Neuronal stem cell (in vitro differentiated cells): Measurements from ENCODE around the gene LDB3.

ENCODE experiments used
- DNase-seq: peaks from one replicate; pipeline ENCODE4 v3.0.0-alpha.2; 2013; ENCODE audit warnings: low spot score
- H2AFZ ChIP-seq: one replicate; pipeline ENCODE4 v1.6.1; 2013; ENCODE audit warnings: mild to moderate bottlenecking, low read length, inconsistent platforms
- H2AK5ac ChIP-seq: 2 replicates; pipeline ENCODE4 v1.6.1; 2013; ENCODE audit warnings: low read depth, mild to moderate bottlenecking, inconsistent platforms, low read length, moderate library complexity, mixed read lengths
- H2BK120ac ChIP-seq: 2 replicates; pipeline ENCODE4 v1.6.1; 2013; ENCODE audit warnings: low read depth, mild to moderate bottlenecking, inconsistent platforms, low read length, moderate library complexity, mixed read lengths
- H2BK12ac ChIP-seq: one replicate; pipeline ENCODE4 v1.6.1; 2013; ENCODE audit warnings: low read length, inconsistent platforms
- H2BK15ac ChIP-seq: 2 replicates; pipeline ENCODE4 v1.6.1; 2013; ENCODE audit warnings: mild to moderate bottlenecking, low read length, inconsistent platforms, mixed read lengths
- H2BK5ac ChIP-seq: one replicate; pipeline ENCODE4 v1.6.1; 2013; ENCODE audit warnings: inconsistent platforms, mild to moderate bottlenecking, low read length, moderate library complexity
- H3K14ac ChIP-seq: one replicate; pipeline ENCODE4 v1.6.1; 2013; ENCODE audit warnings: low read length, inconsistent platforms
- H3K18ac ChIP-seq: 2 replicates; pipeline ENCODE4 v1.6.1; 2013; ENCODE audit warnings: low read length, inconsistent platforms
- H3K23ac ChIP-seq: 2 replicates; pipeline ENCODE4 v1.6.1; 2013; ENCODE audit warnings: low read depth, mild to moderate bottlenecking, mixed read lengths, low read length, inconsistent platforms; ENCODE audit not compliant: poor library complexity
- H3K27ac ChIP-seq: replicated peaks from 3 replicates; pipeline ENCODE4 v1.5.1; 2013; ENCODE audit warnings: low read length, inconsistent platforms
- H3K27me3 ChIP-seq, 3 experiments: 2 replicates each; pipeline ENCODE4 v1.6.1; 2013; ENCODE audit warnings: low read length in 3 of 3, mild to moderate bottlenecking in 2 of 3, inconsistent platforms in 1 of 3, low read depth in 1 of 3, mixed read lengths in 1 of 3, moderate library complexity in 1 of 3; ENCODE audit not compliant: control insufficient read depth in 3 of 3, insufficient read depth in 3 of 3
- H3K36me3 ChIP-seq, 2 donors: replicated peaks in 1 of 2; 2 replicates each; pipeline ENCODE4 v1.6.1; 2013; ENCODE audit warnings: low read length in 2 of 2; ENCODE audit not compliant: control insufficient read depth in 2 of 2, insufficient read depth in 2 of 2
- H3K4ac ChIP-seq: 2 replicates; pipeline ENCODE4 v1.6.1; 2013; ENCODE audit warnings: inconsistent platforms, mild to moderate bottlenecking, low read length, moderate library complexity
- H3K4me1 ChIP-seq, 2 donors: 1 replicate in 1 of 2; 2 replicates in 1 of 2; pipeline ENCODE4 v1.6.1; 2013; ENCODE audit warnings: low read length in 2 of 2, low read depth in 1 of 2; ENCODE audit not compliant: control insufficient read depth in 2 of 2, insufficient read depth in 1 of 2
- H3K4me2 ChIP-seq: one replicate; pipeline ENCODE4 v1.6.1; 2013; ENCODE audit warnings: mild to moderate bottlenecking, low read length, inconsistent platforms; ENCODE audit not compliant: insufficient read depth, poor library complexity, severe bottlenecking
- H3K4me3 ChIP-seq, 2 donors: 2 replicates each; pipeline ENCODE4 v1.5.1; 2013; ENCODE audit warnings: low read length in 2 of 2, mild to moderate bottlenecking in 2 of 2, inconsistent platforms in 1 of 2, moderate library complexity in 1 of 2
- H3K79me1 ChIP-seq: one replicate; pipeline ENCODE4 v1.6.1; 2013; ENCODE audit warnings: low read depth, mild to moderate bottlenecking, inconsistent platforms, low read length, moderate library complexity
- H3K9ac ChIP-seq: one replicate; pipeline ENCODE4 v1.6.1; 2013; ENCODE audit warnings: mild to moderate bottlenecking, low read depth, low read length, inconsistent platforms; ENCODE audit not compliant: poor library complexity
- H3K9me3 ChIP-seq, 2 donors: replicated peaks in 1 of 2; 2 replicates each; pipeline versions ENCODE3 to v1.6.1; 2013; ENCODE audit warnings: low read length in 2 of 2, mild to moderate bottlenecking in 2 of 2, inconsistent platforms in 1 of 2, low read depth in 1 of 2, mixed read lengths in 1 of 2, moderate library complexity in 1 of 2; ENCODE audit not compliant: control insufficient read depth in 2 of 2, insufficient read depth in 1 of 2
- H4K8ac ChIP-seq: one replicate; pipeline ENCODE4 v1.6.1; 2013; ENCODE audit warnings: low read depth, mild to moderate bottlenecking, inconsistent platforms, low read length, moderate library complexity
- H4K91ac ChIP-seq: one replicate; pipeline ENCODE4 v1.6.1; 2013; ENCODE audit warnings: low read length, low read depth, mild to moderate bottlenecking, inconsistent platforms; ENCODE audit not compliant: poor library complexity
- WGBS, 2 donors: extraction: QIAGEN DNeasy Blood & Tissue Kit; methylation state at CpG; one replicate each; pipeline ENCODE4 v1.1.7; 2013; ENCODE audit warnings: missing lambda C conversion rate in 2 of 2, mixed read lengths in 1 of 2; ENCODE audit not compliant: insufficient read length in 2 of 2, insufficient replicate concordance in 1 of 2; ENCODE audit errors: extremely low coverage in 2 of 2; 5-methylcytosine and 5-hydroxymethylcytosine counted together

LDB3 gene

DNA sequence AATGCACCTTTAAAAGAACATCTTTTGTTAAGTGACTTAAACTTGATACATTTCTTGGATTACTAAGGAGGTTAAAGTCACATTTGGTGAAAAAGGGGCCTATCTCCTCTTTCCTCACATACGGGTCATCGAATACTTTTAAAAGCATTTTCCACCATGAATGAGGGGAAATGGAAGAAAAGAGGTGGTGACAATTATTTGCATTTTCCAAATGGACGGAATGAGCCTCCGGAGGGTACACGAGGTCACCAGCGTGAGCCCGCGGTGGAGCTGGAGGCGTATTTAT is 87.1 kb downstream of the LDB3 start:
- Histone ChIP-seq H2AK5ac (no peak overlapping the region), H3K4me2 (peak overlapping the region; percentile 78), H3K9ac (no peak overlapping the region), H3K4me3 (peak overlapping the region; percentile 58 to 93), H4K91ac (no peak overlapping the region), H2BK15ac (no peak overlapping the region), H4K8ac (no peak overlapping the region), H3K9me3 (peaks cover 0 to 20% of the 10 kb centered on the region in 2 donors), H2BK5ac (peak overlapping the region; percentile 46), H3K4me1 (peaks cover 2 to 8% of the 10 kb centered on the region in 2 donors), H3K4ac (no peak overlapping the region), H2AFZ (peak overlapping the region; percentile 90), H3K18ac (peak overlapping the region; percentile 99), H3K14ac (no peak overlapping the region), H3K79me1 (peaks cover 2% of the 10 kb centered on the region), H2BK120ac (no peak overlapping the region), H2BK12ac (no peak overlapping the region), H3K36me3 (peaks cover 2 to 18% of the 10 kb centered on the region in 2 donors), H3K23ac (peak overlapping the region; percentile 86), H3K27ac (peak overlapping the region; percentile 94), H3K27me3 (no peaks in the 10 kb centered on the region)
- no CpG with 5 or more reads among the region's 9 CpGs for WGBS, 2 donors
- DNase-seq, result no peak

- Histone ChIP-seq H3K9ac (peak overlapping the region; percentile 94), H3K23ac (peak overlapping the region; percentile 86), H3K9me3 (peaks cover 0 to 23% of the 10 kb centered on the region in 2 donors)
Measured at GRCh38 chr10:86755740-86756510, 87.6 kb downstream of the LDB3 start.

GRCh38 chr10:86756511-86757112 is 88.3 kb downstream of the LDB3 start, which contains the start of gene BMPR1A:
Gene BMPR1A, plus strand, starts transcription at chr10:86756619. Its CDS starts 119,400 bp downstream, at chr10:86876019.
- H4K8ac ChIP-seq, result no peak within 1 kb of the TSS
- H3K4me2 ChIP-seq, result peak within 1 kb of the TSS; percentile 78
- H3K23ac ChIP-seq, result peak within 1 kb of the TSS; percentile 86
- H3K4ac ChIP-seq, result peak within 1 kb of the TSS; percentile 87
- H2BK15ac ChIP-seq, result peak within 1 kb of the TSS; percentile 95
- peak within 1 kb of the TSS; percentile 90 for H2AFZ ChIP-seq
- H3K79me1 ChIP-seq, result peaks cover under 1% of the 10 kb centered on the region
- H3K9ac ChIP-seq, result peak within 1 kb of the TSS; percentile 96
- H4K91ac ChIP-seq, result no peak within 1 kb of the TSS
- peak within 1 kb of the TSS; percentile 94 for H3K27ac ChIP-seq
- no CpG with 5 or more reads among the region's 85 CpGs for WGBS, 2 donors
- peaks cover 0 to 23% of the 10 kb centered on the region in 2 donors for H3K9me3 ChIP-seq
- peak within 1 kb of the TSS; percentile 58 to 93 for H3K4me3 ChIP-seq
- H2BK12ac ChIP-seq, result peak within 1 kb of the TSS; percentile 76
- DNase-seq, result peak; percentile 57
- H3K4me1 ChIP-seq, result peaks cover 2 to 6% of the 10 kb centered on the region in 2 donors
- peaks cover 0 to 13% of the 10 kb centered on the region in 2 donors for H3K36me3 ChIP-seq
- peak within 1 kb of the TSS; percentile 59 for H3K14ac ChIP-seq
- no peak within 1 kb of the TSS for H2BK120ac ChIP-seq
- peak within 1 kb of the TSS; percentile 77 for H2AK5ac ChIP-seq
- H3K18ac ChIP-seq, result peak within 1 kb of the TSS; percentile 99
- H3K27me3 ChIP-seq, result no peaks in the 10 kb centered on the region
- H2BK5ac ChIP-seq, result peak within 1 kb of the TSS; percentile 46

More at GRCh38 chr10:86755740-86756510, 87.6 kb downstream of the LDB3 start:
- Histone ChIP-seq H3K14ac (peak overlapping the region; percentile 59), H2BK120ac (no peak overlapping the region), H3K4me2 (peak overlapping the region; percentile 78), H3K36me3 (peaks cover 2 to 18% of the 10 kb centered on the region in 2 donors), H2AFZ (peak overlapping the region; percentile 90), H4K91ac (no peak overlapping the region), H2AK5ac (peak overlapping the region; percentile 74), H3K4me1 (peaks cover 2 to 8% of the 10 kb centered on the region in 2 donors), H3K18ac (peak overlapping the region; percentile 99), H3K4ac (peak overlapping the region; percentile 87), H2BK15ac (peak overlapping the region; percentile 32), H3K4me3 (peak overlapping the region; percentile 58 to 93), H3K27me3 (no peaks in the 10 kb centered on the region), H2BK12ac (peak overlapping the region; percentile 76), H3K79me1 (peaks cover 2% of the 10 kb centered on the region), H2BK5ac (peak overlapping the region; percentile 46), H4K8ac (no peak overlapping the region), H3K27ac (peak overlapping the region; percentile 94)
- peak; percentile 96 for DNase-seq
- WGBS, 2 donors, result no CpG with 5 or more reads among the region's 89 CpGs
